Endothelial cell of umbilical vein (primary cell): ENCODE results near the gene RPL18.

Experiments
- CTCF ChIP-seq, 2 donors: IDR thresholded peaks; 1 replicate in 1 of 2; 2 replicates in 1 of 2; pipeline ENCODE4 v1.5.1; 2011; ENCODE audit warnings: low read length in 2 of 2, mild to moderate bottlenecking in 2 of 2, moderate library complexity in 2 of 2, control low read depth in 1 of 2, inconsistent platforms in 1 of 2, low read depth in 1 of 2; ENCODE audit not compliant: insufficient read depth in 1 of 2; ENCODE audit errors: extremely low read depth in 1 of 2
- POLR2A ChIP-seq: IDR thresholded peaks from 2 replicates; pipeline ENCODE4 v1.6.1; 2012; ENCODE audit warnings: low read depth, mild to moderate bottlenecking, control low read depth, low read length
- POLR2AphosphoS5 ChIP-seq: IDR thresholded peaks from 2 replicates; pipeline ENCODE4 v1.6.1; 2012; ENCODE audit warnings: low read depth, mild to moderate bottlenecking, control low read depth, low read length, moderate library complexity; ENCODE audit not compliant: insufficient read depth

- TF ChIP-seq CTCF (IDR thresholded peaks at IDR 0.05; ENCODE audit: extremely low read depth in 1 of 2, insufficient read depth in 1 of 2, low read depth in 1 of 2, low read length in 2 of 2) = no peak
- TF ChIP-seq POLR2AphosphoS5 = no peak
- no peak for TF ChIP-seq POLR2A
These were observed 13.7 kb upstream of the RPL18 start for GRCh38 chr19:48632692-48633147.
